Measurements from ENCODE around the gene CAMK2D. TPM values are rescaled to one million over a fixed set of nuclear protein-coding genes. Genes with fewer than 3 reads are reported as not detected.
A peak's percentile ranks its signal among the peaks of the same experiment; 100 is the strongest.

Gene CAMK2D
- total RNA-seq, 1 donor: 207 TPM

DNA sequence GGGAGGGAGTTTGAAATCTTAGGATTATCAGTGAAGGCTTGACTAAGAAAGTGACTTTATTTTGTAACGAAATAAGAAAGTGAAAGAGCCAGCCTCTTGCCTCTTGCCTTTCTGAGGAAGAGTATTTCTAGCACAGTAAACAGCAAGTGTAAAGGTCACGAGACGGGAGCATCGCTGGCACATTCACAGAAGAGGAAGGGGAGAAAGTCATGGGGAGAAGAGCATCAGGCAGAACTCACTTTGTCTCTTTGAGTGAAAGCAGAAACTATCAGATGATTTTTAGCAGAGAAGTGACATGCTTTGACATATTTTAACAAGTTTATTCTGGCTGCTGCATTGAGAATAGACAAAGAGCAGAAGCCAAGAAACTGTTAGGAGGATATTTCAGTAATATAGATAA is 313.8 kb downstream of the CAMK2D start:
- no peak overlapping the region for H2AFZ ChIP-seq (ENCODE audit: low read length)
- peaks cover 32% of the 10 kb centered on the region for H3K4me1 ChIP-seq (ENCODE audit: insufficient read depth, low read length)
- H4K20me1 ChIP-seq (ENCODE audit: insufficient read depth, low read length): no peaks in the 10 kb centered on the region
- H3K4me3 ChIP-seq (ENCODE audit: insufficient read depth, low read length): no peak overlapping the region
- no peaks in the 10 kb centered on the region for H3K27me3 ChIP-seq (ENCODE audit: insufficient read depth, low read length)
- no peaks in the 10 kb centered on the region for H3K79me2 ChIP-seq (ENCODE audit: insufficient read depth, low read length)
- no peak for DNase-seq (ENCODE audit: insufficient read length, low spot score, missing footprints)
- no peak for TF ChIP-seq CTCF (IDR thresholded peaks at IDR 0.05; ENCODE audit: extremely low read depth, low read depth, low read length)
- H3K9me3 ChIP-seq (ENCODE audit: low read depth, low read length): no peaks in the 10 kb centered on the region
- peak overlapping the region; percentile 7 for H3K4me2 ChIP-seq (ENCODE audit: insufficient read depth, low read length)
- peak overlapping the region; percentile 26 for H3K27ac ChIP-seq (ENCODE audit: low read depth, low read length)
- H3K36me3 ChIP-seq (ENCODE audit: insufficient read depth, low read length): no peaks in the 10 kb centered on the region

GRCh38 chr4:113447061-113447460 is 314.5 kb downstream of the CAMK2D start:
- no peak overlapping the region for H3K4me3 ChIP-seq (ENCODE audit: insufficient read depth, low read length)
- H4K20me1 ChIP-seq (ENCODE audit: insufficient read depth, low read length): no peaks in the 10 kb centered on the region
- no peaks in the 10 kb centered on the region for H3K36me3 ChIP-seq (ENCODE audit: insufficient read depth, low read length)
- no peak overlapping the region for H3K4me2 ChIP-seq (ENCODE audit: insufficient read depth, low read length)
- no peak overlapping the region for H2AFZ ChIP-seq (ENCODE audit: low read length)
- no peak for TF ChIP-seq CTCF (IDR thresholded peaks at IDR 0.05; ENCODE audit: extremely low read depth, low read depth, low read length)
- H3K27ac ChIP-seq (ENCODE audit: low read depth, low read length): peak overlapping the region; percentile 94
- no peak for DNase-seq (ENCODE audit: insufficient read length, low spot score, missing footprints)
- no peaks in the 10 kb centered on the region for H3K27me3 ChIP-seq (ENCODE audit: insufficient read depth, low read length)
- no peaks in the 10 kb centered on the region for H3K79me2 ChIP-seq (ENCODE audit: insufficient read depth, low read length)
- H3K9me3 ChIP-seq (ENCODE audit: low read depth, low read length): no peaks in the 10 kb centered on the region
- H3K4me1 ChIP-seq (ENCODE audit: insufficient read depth, low read length): peaks cover 32% of the 10 kb centered on the region

DNA sequence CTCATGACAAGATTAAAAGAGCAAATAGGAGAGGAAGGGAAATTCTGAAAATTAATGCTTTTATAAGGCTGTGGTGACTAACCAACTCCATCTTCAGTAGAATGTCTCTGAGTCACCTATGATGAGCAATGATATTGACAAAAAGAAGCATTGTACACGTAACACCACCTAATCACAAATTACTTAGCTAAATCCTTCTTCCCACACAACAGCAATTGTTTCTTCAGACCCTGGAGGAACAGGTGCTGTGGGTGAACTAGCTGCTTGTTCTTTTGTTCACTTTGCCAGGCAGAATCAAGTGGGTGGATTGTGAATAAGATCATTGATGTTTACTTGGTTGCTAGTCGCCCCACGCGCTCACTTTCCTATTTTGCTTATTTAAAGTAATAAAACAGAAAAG is 315.5 kb downstream of the CAMK2D start:
- peak overlapping the region; percentile 94 for H3K27ac ChIP-seq (ENCODE audit: low read depth, low read length)
- H2AFZ ChIP-seq (ENCODE audit: low read length): no peak overlapping the region

DNA sequence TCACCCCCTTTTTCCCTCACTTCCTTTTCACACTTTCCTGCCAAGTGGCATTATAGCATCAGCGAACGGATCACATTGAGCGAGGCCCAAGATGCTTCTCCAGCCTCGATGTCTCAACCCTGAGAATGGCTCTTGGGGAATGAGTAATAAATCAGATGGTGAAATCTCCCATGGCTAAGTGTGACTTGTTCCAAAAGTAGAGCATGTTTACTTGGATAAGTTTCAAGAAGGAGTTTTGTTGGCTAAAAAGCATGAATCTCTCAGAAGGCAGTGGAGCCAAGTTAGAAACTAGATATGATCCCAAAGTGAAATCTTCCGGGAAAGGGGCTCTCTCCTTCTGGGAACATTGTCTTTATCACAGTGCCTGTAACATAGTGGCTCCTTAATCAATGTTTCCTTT is 316.3 kb downstream of the CAMK2D start:
- peak; percentile 26 for DNase-seq (ENCODE audit: insufficient read length, low spot score, missing footprints)
- H3K4me1 ChIP-seq (ENCODE audit: insufficient read depth, low read length): peaks cover 38% of the 10 kb centered on the region
- H3K27ac ChIP-seq (ENCODE audit: low read depth, low read length): peak overlapping the region; percentile 94
- H3K27me3 ChIP-seq (ENCODE audit: insufficient read depth, low read length): no peaks in the 10 kb centered on the region
- H4K20me1 ChIP-seq (ENCODE audit: insufficient read depth, low read length): no peaks in the 10 kb centered on the region
- no peaks in the 10 kb centered on the region for H3K9me3 ChIP-seq (ENCODE audit: low read depth, low read length)
- H3K4me3 ChIP-seq (ENCODE audit: insufficient read depth, low read length): peak overlapping the region; percentile 11
- TF ChIP-seq CTCF (IDR thresholded peaks at IDR 0.05; ENCODE audit: extremely low read depth, low read depth, low read length): no peak
- H3K4me2 ChIP-seq (ENCODE audit: insufficient read depth, low read length): peak overlapping the region; percentile 72
- H2AFZ ChIP-seq (ENCODE audit: low read length): no peak overlapping the region
- H3K36me3 ChIP-seq (ENCODE audit: insufficient read depth, low read length): no peaks in the 10 kb centered on the region
- no peaks in the 10 kb centered on the region for H3K79me2 ChIP-seq (ENCODE audit: insufficient read depth, low read length)

More for the DNA sequence above, 315.5 kb downstream of the CAMK2D start:
- Histone ChIP-seq H4K20me1 (ENCODE audit: insufficient read depth, low read length) (no peaks in the 10 kb centered on the region), H3K4me1 (ENCODE audit: insufficient read depth, low read length) (peaks cover 32% of the 10 kb centered on the region), H3K4me3 (ENCODE audit: insufficient read depth, low read length) (no peak overlapping the region), H3K4me2 (ENCODE audit: insufficient read depth, low read length) (peak overlapping the region; percentile 72), H3K9me3 (ENCODE audit: low read depth, low read length) (no peaks in the 10 kb centered on the region), H3K27me3 (ENCODE audit: insufficient read depth, low read length) (no peaks in the 10 kb centered on the region), H3K79me2 (ENCODE audit: insufficient read depth, low read length) (no peaks in the 10 kb centered on the region), H3K36me3 (ENCODE audit: insufficient read depth, low read length) (no peaks in the 10 kb centered on the region)
- TF ChIP-seq CTCF (IDR thresholded peaks at IDR 0.05; ENCODE audit: extremely low read depth, low read depth, low read length): no peak
- no peak for DNase-seq (ENCODE audit: insufficient read length, low spot score, missing footprints)

Measured in osteoblast (primary cell).